GM12891 (cell line): Measurements from ENCODE around the gene ZBTB1.

Source experiments
- POLR2A ChIP-seq: IDR thresholded peaks from 2 replicates; pipeline ENCODE4 v1.6.1; 2011; ENCODE audit warnings: low read depth, low read length, control low read depth
- POLR2AphosphoS5 ChIP-seq: IDR thresholded peaks from 2 replicates; pipeline ENCODE4 v1.6.1; 2011; ENCODE audit warnings: low read depth, low read length, control low read depth
- TAF1 ChIP-seq: IDR thresholded peaks from 2 replicates; pipeline ENCODE4 v1.6.1; 2011; ENCODE audit warnings: low read depth, low read length, control low read depth

DNA sequence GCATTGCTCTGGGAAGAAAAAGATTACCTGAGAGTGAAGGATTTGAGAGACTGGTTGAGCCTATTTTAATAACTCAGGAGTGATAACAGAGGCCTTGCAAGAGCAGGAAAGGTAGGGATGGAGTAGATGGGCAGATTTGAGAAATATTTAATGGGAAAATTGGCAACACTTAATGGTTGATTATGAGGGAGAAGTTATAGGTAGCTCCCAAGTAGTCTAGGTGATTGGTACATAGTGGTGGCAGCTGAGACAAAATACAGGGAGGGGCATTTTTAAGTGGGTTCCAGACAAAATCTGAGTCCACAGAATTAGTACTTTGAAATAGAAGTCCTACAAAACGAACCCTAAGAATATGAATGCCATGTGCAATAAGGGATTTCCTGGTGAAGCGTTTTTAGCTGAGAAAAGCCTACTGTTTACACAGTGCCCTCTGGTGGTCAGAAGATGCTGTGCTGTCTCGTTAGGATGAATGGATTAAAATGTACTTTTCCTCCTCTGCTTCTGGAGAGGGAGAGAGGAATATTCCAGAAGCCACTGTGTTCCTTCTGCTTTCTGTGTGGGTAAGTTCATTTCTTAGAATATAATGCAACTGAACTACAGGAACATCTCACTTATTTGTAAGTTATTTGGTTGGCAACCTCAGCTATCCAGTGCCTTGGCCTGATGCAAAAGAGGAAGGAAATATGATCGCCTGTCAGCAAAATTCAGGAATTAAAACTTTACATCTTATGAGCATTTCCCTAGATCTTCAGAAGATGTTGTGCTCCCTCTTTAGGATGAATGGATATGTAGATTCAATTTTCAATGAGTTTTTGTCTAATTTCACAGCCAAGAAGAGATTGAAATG is 6.5 kb downstream of the ZBTB1 start:
- TF ChIP-seq POLR2AphosphoS5: no peak
- TF ChIP-seq TAF1: no peak
- TF ChIP-seq POLR2A: no peak
